ENCODE measurements around the gene BMP5.

BMP5 gene

DNA sequence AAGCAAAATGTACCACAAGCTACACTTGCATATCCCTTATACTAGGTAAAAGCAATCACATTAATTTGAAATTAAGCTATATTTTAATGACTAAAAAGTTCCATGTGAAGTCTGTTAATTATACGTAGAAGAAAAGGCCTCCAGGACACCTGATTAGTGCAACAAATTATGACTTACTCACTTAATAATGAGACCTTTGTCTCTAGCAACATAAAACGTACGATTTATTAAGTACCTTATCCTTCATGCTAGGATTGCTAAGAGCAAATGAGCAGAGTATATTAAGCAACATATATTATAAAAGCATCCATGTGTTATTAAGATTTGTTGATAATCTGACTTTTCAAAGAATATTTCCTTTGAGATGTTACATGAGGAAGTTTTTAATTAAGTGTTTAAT lies 2.5 kb downstream of the BMP5 start:
- DNase-seq (ENCODE audit: low read depth) = no peak

DNA sequence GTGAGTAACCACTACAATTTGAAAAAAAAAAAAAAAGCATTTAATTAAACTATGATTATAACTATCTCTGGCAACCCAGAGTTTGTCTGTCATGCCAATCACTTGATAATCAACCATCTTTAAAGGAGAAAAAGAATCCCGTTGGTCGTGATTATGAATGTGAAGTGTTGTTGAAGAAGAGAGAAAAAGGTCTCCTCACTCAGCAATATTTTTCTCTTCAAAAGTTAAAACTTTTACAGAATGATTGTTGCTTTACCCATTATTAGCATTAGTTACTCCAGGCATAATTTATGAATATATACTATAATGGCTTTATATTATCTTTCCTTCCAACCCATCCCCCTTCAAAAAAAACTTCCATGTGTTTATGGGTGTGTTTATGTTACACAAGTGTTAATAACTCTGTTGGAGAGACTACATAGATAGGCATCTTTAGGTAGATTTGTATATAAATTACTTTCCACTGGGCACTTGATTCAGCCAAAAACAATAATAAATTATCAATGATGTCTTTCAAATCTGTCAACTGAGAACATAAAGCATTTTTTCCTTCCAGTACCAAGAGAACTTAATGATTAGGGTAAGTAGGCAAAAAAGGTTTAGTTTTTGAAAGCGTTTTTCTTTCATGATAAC lies 5.1 kb downstream of the BMP5 start:
- no peak for DNase-seq (ENCODE audit: low read depth)

DNA sequence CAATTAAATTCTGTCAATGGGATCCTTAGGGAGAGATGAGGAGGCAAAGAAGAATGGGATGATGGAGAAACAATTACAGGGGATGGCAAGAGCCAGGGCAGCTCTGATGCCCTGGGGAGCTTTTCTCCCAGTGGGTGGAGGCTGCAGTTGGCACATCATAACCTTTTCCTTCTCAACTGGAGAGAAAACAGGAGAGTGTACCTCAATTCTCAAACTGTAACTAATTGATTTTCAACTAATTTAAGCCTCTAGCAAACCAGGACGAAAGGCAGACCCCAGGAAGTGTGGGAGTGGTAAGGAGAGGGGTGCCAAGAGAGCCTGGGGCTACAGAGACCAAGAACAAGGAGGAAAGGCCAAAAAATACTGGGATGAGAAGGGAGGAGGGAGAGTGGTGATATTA lies 5.7 kb downstream of the BMP5 start:
- DNase-seq (ENCODE audit: low read depth) = no peak

DNA sequence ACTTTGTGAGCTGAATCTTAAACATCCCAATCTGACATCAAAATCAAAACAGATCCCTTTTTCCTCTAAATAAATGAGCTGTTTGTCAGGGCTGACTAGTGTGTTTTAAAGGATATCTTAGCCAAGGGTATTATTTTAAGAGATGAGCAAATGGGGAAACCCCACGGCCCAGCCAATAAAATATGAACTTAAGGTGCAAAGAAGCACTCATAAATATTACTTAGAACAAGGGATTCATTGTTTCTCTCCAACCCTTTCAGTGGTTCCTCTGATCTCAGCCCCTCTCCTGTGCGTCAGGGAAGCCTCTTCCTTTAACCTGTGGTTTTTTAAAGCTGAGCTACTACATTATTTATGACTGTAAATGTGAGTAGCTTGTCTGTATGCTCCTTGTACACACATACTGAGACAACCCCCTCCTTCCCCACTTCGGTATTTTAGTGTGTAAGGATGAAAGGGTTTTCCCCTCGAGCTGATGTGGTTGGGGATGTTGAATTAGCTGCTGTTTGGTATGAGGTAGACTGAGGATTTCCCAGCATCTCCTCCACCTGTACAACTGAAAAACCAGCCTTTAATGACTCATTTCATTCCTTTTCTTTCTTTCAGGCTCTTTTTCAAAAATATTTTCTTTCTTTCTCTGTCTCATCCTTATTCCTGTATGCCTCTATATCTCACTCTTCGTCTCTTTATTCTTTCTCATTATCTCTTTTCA lies 6.5 kb downstream of the BMP5 start:
- no peak for DNase-seq (ENCODE audit: low read depth)

DNA sequence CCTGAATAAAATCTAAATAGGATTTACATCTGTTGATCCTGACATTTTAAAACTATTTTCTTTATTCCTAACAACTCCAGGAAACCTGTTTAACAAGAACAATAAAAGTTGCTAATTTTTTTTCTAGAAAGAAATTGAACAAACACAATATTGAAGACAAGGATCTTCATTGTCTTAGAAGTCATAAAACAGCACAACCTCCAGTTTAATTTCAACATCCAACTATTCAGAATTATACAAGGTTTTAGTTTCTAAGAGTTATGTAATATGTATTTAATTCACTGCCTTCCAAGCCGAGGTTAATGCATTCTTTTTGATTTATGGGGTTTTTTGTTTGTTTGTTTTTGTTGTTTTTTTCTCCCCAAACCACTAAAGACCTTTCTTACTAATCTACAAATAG lies 7.2 kb downstream of the BMP5 start:
- DNase-seq (ENCODE audit: low read depth) = no peak

DNA sequence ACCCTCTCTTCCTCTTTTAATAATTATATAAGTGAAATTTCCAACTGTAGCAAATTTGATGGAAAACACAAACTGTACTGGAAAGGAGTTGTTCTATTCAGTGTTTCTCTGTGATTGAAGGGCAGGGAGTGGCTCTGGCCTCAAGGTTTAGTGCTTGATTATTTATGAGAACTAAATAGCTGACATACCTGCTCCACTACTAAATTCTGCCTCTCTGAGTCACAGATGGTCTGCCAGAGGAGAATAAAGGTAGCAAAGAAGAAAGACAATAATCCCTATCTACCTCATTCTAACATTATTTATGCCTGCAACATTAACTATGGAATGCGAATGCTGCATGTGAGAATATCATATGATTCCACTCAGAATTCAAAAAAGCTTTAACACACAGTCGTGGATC lies 9.3 kb downstream of the BMP5 start:
- no peak for DNase-seq (ENCODE audit: low read depth)

DNA sequence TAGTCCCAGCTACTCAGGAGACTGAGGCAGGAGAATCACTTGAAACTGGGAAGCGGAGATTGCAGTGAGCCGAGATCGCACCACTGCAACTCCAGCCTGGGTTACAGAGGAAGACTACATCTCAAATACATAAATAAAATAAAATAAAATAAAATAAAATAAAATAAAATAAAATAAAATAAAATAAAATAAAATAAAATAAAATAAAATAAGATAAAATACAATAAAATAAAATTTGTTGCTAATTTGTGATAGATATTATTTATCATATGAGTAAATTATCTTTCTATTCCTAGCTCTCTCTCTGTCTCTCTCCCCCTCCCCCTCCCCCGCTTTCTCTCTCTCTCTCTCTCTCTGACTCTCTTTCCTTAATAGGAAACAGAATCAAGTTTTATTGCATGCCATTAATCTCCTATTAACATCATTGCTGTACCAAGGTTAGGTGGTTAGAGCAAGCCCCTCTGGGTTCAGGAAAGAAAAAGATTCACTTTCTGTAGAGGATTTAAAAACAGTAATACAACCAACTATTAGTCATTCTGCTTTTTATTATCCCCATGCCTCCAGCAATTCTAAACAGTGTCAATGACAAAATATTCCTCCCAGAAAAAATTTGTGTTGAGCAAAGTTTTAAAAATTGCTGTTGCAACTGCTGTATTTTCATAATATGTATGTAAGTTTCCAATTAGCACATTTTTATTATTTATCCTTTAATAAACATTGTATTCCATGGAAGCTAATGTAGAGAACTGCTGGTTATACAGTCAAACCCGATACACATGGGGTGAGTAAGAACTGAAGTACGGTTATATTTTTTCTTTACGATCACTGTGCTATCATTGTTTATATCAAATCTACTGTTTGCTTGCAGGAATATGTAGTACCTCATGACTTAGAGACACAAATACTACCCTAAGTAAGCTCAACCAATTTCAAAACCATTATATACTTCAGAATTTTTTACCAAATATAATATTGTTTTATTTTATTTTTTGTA lies 22.1 kb downstream of the BMP5 start:
- no peak for DNase-seq (ENCODE audit: low read depth)

DNA sequence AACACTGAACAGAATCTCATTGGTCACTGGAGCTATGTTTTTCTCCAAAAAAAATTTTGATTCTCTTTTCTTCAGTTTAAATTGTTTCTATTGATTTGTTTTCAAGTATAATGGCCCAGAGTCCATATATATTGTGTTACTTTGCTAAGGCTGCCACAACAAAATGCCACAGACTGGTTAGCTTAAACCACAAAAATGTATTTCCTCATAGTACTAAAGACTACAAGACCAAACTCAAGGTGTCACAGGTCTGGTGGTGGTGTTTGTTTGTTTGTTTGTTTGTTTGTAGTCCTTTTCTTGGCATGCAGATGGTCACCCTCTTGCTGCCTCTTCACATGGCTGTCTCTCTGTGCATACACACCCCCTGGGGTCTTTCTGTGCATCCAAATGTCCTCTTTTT lies 34.0 kb downstream of the BMP5 start:
- no peak for DNase-seq (ENCODE audit: low read depth)

DNA sequence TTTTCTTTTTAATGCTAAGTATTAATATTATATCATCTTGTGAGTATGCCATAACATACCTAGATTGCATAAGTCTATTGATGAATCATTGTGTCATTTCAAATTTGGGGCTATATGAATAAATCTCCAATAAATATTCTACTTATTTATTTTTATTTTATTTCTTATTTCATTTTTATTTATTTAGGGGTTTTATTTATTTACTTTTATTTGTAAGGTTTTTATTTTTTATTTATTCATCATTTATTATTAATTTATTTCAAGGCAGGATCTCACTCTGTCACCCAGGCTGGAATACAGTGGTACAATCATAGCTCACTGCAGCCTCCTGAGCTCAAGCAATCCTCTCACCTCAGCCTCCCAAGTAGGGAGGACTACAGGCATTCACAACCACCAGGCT lies 36.3 kb downstream of the BMP5 start:
- DNase-seq (ENCODE audit: low read depth) = no peak

DNA sequence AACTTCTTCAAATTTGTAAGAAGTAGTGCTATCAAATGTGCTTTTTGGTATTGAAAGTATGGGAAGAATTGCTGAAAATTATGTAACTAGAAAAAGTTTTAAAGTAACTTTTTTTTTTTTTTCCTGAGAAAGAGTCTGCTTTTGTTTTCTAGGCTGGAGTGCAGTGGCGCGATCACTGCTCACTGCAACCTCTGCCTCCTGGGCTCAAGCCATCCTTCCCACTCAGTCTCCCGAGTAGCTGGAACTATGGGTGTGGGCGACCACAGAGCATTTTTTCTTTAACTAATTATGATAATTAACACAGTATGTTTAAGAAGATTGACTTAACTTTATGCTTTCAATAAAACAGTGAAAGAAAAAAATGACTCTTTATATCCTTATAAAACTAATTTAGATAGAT lies 38.4 kb downstream of the BMP5 start:
- no peak for DNase-seq (ENCODE audit: low read depth)

DNA sequence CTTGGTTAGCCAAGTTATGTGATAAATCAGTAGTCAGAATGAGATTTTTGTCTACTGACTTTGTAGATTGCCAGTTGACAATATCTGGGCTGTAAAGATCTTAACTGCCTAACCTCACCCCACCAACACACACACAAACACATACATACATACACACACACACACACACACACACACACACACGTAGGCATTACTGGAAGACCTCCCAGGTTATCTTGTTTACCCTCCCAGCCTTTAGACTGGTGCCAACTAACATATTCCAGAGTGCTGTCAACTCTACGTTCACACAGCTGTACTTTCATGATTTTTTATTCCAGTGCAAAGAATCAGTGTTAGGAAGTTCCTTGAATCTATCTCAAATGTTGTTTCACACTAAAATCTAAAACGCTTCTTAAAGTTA lies 38.9 kb downstream of the BMP5 start:
- DNase-seq (ENCODE audit: low read depth) = no peak

DNA sequence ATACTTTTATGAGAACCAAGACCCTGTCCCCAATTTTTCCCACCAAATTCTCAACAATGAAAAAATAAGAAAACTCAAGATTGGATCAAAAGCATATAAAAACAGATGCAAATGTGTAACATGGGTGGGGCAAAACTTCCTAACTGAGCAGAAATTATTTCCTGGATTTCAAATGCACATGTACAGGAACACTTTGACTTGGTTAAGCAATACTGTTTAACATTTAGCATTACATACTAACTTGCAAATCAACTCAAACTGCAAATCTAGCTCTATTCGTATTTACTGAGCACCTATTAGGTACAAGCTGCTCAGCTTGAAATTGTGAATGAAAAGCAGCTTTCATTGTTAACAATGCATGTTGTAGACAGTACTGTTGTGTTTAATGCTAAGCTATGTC lies 40.2 kb downstream of the BMP5 start:
- DNase-seq (ENCODE audit: low read depth) = no peak

DNA sequence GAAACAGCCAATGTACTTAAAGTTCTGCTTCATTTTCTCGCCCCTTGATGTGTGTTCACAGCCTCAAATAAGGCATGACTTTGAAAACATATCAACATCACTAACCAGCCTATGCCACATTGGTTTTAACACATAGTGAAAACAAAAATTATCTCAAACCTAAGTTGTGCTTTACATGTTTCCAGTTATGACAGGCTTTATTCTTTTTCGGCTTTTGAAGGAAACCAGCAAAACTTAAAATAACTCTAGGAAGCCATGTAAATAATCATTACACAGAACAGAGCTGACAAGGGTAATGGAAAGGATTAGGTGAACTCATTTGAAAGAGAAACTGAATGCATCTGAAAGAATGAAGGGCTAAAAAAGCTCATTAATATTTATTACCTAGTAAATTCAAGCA lies 42.1 kb downstream of the BMP5 start:
- no peak for DNase-seq (ENCODE audit: low read depth)

DNA sequence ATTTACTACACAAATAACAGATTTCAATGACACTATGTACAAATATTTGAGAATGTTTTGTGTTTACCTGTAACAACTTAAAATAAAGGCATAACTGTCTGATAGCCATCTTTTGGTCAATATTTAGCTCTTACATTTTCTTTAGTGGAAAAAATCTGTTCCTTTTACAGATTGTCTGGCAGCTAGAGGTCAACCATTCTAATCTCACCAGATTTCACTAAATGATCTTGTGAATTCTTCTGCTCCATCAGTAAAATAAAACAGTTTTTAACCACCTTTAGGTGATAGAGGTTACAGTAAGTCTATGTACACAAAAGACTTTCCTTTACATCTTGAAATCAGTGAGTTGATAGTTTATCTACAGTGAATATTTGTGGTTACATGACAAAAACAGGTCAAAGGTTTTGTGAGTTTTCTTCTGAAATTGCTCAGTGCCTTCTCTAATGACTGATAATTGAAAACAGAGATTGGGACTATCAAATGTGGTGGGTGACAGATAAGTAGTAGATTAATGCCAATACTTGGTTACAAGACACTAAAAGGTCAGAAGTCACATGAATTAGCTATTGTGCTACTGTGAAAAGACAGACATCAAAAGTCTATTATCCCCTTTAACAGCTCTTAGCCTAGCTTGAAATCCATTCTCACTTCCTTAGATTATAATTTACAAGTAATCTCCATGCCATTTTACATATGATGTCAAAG lies 47.4 kb downstream of the BMP5 start:
- DNase-seq (ENCODE audit: low read depth) = no peak

DNA sequence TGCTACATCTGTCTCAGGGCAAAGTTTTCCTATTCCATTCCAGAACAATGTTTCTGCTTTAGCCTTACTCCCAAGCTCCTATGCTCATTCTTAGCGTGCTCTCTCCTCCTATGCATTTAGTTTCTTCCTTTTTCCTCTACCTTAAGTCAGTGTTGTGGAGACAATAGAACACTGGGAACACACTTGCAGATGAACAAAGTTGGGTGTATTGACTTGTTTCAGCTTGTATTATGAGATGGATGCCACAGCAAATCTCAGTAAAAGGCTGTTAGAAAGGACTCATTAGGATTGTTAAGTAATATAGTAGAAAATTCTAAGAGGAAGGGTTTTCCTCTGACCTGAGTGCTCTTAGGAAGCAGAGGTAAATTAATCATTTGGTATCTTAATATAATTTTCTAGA lies 48.4 kb downstream of the BMP5 start:
- DNase-seq (ENCODE audit: low read depth) = no peak

DNA sequence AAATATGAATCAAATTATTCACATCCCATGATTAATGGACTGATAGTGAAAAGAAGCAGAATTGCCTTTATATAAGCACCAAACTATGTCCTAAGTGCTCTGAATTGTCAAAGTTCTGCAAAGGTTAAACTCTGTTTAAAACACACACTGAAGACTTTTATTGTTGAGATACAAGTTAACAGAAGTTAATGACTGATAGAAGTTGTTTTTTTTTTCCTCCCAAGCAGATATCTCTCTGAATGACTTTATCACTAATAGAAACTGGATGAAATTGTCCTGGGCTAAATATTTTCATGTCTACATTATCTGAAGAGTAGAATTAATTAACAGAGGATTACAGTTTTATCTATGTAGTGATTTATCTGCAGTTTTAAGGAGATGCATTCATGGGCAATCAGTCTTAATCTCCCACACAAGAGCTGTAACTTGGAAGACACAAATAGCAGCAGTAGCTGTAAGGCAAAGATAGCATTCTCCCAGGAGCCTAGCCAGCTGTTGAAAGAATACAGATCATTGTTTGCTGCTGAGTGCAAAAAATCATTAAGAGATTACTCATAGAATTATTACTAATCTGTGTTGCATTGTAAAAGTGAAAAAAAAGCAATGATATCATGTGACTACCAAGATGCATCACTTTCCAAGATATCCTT lies 49.9 kb downstream of the BMP5 start:
- DNase-seq (ENCODE audit: low read depth) = no peak

DNA sequence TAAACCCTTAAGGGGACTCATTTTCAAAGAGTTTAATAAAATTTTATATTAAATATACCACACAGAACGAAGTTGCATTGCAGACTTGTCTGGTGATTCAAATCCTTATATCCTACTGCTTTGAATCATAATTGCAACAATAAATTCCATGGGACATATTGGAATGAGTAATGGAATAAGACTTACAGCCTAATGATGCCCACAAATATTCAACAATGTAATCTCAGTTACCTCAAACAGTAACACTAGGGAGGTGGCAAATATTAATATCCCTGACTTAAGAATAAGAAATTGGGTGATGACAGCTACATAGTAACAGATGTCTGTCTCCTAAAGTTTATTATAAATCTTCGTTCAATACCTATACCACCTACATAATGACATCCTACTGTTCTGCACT lies 52.6 kb downstream of the BMP5 start:
- no peak for DNase-seq (ENCODE audit: low read depth)

DNA sequence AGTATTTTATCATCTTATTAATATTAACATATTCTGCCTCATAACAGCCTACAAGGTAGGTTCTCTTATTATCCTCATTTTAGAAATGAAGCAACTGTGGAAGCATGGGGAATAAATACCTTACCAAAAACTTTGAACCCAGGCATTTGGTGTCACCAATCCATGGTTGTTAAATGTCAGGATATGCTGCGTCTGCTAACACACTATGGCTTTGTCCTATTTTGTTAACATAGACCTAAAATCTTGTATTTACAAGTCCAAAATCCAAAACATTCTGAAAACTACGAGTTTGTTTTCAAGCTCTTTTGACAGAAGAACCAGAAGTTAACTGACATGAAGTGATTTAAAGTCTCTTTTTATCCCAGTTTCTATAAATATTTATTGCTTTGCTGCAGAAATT lies 53.4 kb downstream of the BMP5 start:
- no peak for DNase-seq (ENCODE audit: low read depth)

DNA sequence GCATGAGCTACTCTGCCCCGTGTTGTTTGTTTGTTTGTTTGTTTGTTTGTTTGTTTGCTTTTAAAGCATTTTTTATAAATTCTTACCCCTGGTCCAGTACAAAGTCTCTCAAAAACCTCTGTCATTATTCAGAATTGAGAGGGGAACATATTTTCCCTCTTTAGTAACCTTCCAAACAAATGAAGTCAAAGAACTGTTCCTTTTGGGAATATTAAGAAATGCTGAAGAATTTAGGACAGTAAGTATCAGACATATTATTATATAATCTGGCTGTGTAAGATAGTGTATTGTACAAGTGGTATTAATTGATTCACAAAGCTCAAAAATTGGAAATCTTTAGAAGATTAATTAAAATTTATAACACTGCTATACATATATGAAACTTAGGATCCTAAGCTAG lies 54.7 kb downstream of the BMP5 start:
- DNase-seq (ENCODE audit: low read depth) = no peak

DNA sequence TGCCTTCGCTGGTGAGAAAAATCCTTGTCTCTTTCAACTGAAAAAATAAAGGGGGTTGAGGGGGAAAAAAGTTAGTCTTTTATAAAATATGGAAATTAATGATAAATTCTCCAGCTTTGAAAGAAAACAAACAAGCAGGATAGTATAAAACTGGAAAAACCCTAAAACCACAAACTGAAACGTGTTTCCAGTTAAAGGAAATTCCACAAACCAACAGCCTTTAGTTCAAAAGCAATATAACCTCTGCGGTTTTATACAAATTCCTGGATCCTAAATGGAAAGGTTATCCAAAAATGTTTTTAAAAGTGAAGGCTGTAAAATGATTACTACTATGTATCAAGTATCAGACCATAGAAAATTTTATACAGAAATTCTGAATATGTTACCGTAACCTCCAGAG lies 55.6 kb downstream of the BMP5 start:
- no peak for DNase-seq (ENCODE audit: low read depth)

DNA sequence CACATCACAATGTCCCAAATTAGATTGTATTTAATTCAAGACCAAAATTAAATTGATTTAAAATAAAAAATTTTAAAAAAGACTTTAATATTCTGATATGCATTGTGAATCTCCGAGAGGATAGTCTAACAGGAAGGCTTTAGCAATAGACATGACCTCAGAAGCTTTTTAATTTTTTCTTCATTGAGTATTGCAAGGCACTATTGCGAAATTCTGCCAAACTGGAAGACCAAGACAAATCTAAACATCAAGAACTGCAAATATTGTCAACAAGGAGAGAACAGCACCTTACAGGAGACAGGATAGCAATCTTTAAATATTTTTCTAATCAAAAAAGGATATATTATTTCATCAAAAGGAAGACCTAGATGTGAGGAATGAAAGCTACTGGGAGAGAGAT lies 56.9 kb downstream of the BMP5 start:
- no peak for DNase-seq (ENCODE audit: low read depth)

DNA sequence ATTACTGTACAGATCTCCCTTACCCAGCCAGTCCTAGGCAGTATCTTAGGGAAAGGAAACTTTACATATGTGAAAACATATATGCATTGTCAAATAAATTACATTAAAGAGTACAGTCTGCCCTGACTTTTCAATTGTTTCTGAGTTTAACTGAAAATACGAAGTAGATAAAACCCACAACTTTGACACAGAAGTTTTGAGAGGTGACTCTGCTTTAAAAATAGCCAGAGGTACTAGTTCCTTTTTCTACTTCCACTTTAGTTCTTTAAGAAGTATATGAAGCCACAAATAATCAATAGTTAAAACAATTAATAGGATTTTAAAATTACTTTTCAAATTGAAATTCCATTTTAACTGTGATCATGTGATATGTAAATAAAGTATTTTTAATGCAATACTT lies 62.9 kb downstream of the BMP5 start:
- DNase-seq (ENCODE audit: low read depth) = no peak

Measured in activated T-helper 9 cell treated with anti-CD3 and anti-CD28 coated beads, Interleukin-2, amount 50 U/mL, for 16 hours (primary cell).